ENCODE data around the gene SDHA. TPM values are rescaled to one million over a fixed set of nuclear protein-coding genes. Genes with fewer than 3 reads are reported as not detected.
"Not testable (repeated sequence)": the region's sequence is repeated elsewhere in the genome, so short reads cannot be mapped to it uniquely, and the experiment has no call there.

SDHA gene
- total RNA-seq, 1 experiment from 2014 or later, result 163 TPM

DNA sequence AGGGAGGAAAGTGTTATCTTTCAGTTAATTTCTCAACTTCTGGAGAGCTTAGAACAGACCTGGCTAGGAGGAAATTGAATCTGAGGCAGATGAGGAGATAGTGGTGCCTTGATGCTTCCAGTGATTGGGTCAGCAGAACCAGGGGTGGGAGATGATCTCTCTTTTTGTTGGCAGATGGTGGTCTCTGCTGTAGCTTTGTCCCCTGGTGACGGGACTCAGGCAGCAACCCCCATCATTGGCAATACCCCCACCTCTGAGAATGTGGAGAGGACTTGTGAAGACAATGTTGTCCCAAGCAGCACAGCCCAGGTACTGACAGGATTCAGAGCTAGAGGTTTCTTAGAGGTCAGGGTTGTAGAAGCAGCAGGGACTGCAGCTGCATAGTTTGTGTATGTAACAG, 49.6 kb downstream of the SDHA start:
- H3K9ac ChIP-seq (ENCODE audit: low read length), result no peak overlapping the region
- H3K27me3 ChIP-seq (ENCODE audit: low read length), result no peaks in the 10 kb centered on the region
- ATAC-seq (no peak), DNase-seq (no peak)
- H3K79me2 ChIP-seq (ENCODE audit: low read length), result peaks cover 11% of the 10 kb centered on the region
- intact Hi-C loops (cut with micrococcal nuclease), result no loop called here
- H3K9me3 ChIP-seq (ENCODE audit: low read length), result no peaks in the 10 kb centered on the region
- H3K9me2 ChIP-seq (replicated peaks; ENCODE audit: low read length), result no peaks in the 10 kb centered on the region
- POLR2A ChIA-PET (ENCODE audit: unreplicated experiment), result no interaction called here
- CTCF ChIA-PET, result no interaction called here
- BruUV-seq (replicated peaks), result no TSS peak
- H3K4me1 ChIP-seq (ENCODE audit: insufficient read depth, low read length), result peaks cover 10% of the 10 kb centered on the region; the same call in 1 of the 2 replicates
- no peak overlapping the region for H3K4me3 ChIP-seq (ENCODE audit: low read length)
- no peak overlapping the region for H2AFZ ChIP-seq (ENCODE audit: low read length)
- no peaks in the 10 kb centered on the region for H3F3A ChIP-seq (ENCODE audit: low read length, unreplicated experiment)
- TF ChIP-seq EZH2phosphoT487 (IDR thresholded peaks at IDR 0.05; ENCODE audit: borderline replicate concordance, low read length), result no peak
- no peak for TF ChIP-seq EZH2 (IDR thresholded peaks at IDR 0.05; ENCODE audit: low read length, unreplicated experiment)
- no peak overlapping the region for H3K4me2 ChIP-seq (ENCODE audit: low read length)
- H3K36me3 ChIP-seq (ENCODE audit: low read depth, low read length), result no peaks in the 10 kb centered on the region
- H4K20me1 ChIP-seq (ENCODE audit: low read length), result no peaks in the 10 kb centered on the region
- H3K27ac ChIP-seq (ENCODE audit: low read length), result no peak overlapping the region

DNA sequence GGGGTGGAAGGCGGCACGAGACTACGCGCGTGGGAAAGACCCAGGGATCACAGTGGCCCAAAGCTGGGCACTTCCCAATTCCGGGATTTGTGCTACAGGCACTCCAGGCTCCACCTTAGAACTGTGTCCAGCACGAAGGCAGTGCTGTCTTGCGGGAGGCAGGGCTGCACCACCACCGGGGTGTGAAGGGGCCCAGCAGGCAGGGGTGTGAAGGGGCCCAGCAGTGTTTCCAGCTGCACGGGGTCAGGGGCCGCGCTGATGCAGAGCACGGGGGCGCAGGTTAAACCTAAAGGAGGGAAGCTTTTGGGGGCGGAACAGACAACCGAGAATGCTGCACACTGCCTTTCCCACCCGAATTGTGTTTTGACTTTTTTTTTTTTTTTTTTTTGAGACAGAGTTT, 52.2 kb downstream of the SDHA start:
- Histone ChIP-seq H3K36me3 (ENCODE audit: low read depth, low read length) (peaks cover 17% of the 10 kb centered on the region; the same call in 1 of the 2 replicates), H3K9me3 (ENCODE audit: low read length) (no peaks in the 10 kb centered on the region), H3K4me1 (ENCODE audit: insufficient read depth, low read length) (peaks cover 19% of the 10 kb centered on the region), H3K9me2 (replicated peaks; ENCODE audit: low read length) (no peaks in the 10 kb centered on the region), H3K27me3 (ENCODE audit: low read length) (no peaks in the 10 kb centered on the region), H3F3A (ENCODE audit: low read length, unreplicated experiment) (no peaks in the 10 kb centered on the region), H3K79me2 (ENCODE audit: low read length) (peaks cover 38% of the 10 kb centered on the region), H4K20me1 (ENCODE audit: low read length) (peaks cover 22% of the 10 kb centered on the region), H3K27ac (ENCODE audit: low read length) (peak overlapping the region; percentile 64; the same call in 1 of the 2 replicates), H3K9ac (ENCODE audit: low read length) (no peak overlapping the region), H3K4me3 (ENCODE audit: low read length) (peak overlapping the region; percentile 66; the same call in 1 of the 2 replicates), H2AFZ (ENCODE audit: low read length) (no peak overlapping the region), H3K4me2 (ENCODE audit: low read length) (peak overlapping the region; percentile 85)
- ATAC-seq, result no peak
- BruUV-seq (replicated peaks), result no TSS peak
- ChIA-PET POLR2A (ENCODE audit: unreplicated experiment) (no interaction called here), CTCF (no interaction called here)
- TF ChIP-seq, protein P1, sequence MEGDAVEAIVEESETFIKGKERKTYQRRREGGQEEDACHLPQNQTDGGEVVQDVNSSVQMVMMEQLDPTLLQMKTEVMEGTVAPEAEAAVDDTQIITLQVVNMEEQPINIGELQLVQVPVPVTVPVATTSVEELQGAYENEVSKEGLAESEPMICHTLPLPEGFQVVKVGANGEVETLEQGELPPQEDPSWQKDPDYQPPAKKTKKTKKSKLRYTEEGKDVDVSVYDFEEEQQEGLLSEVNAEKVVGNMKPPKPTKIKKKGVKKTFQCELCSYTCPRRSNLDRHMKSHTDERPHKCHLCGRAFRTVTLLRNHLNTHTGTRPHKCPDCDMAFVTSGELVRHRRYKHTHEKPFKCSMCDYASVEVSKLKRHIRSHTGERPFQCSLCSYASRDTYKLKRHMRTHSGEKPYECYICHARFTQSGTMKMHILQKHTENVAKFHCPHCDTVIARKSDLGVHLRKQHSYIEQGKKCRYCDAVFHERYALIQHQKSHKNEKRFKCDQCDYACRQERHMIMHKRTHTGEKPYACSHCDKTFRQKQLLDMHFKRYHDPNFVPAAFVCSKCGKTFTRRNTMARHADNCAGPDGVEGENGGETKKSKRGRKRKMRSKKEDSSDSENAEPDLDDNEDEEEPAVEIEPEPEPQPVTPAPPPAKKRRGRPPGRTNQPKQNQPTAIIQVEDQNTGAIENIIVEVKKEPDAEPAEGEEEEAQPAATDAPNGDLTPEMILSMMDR (conservative IDR thresholded peaks at IDR 0.05; ENCODE audit: low read depth, low read length), result no peak
- TF ChIP-seq EZH2phosphoT487 (IDR thresholded peaks at IDR 0.05; ENCODE audit: borderline replicate concordance, low read length) (no peak), EZH2 (IDR thresholded peaks at IDR 0.05; ENCODE audit: low read length, unreplicated experiment) (no peak)
- no peak for DNase-seq
- intact Hi-C loops (cut with micrococcal nuclease), result loop anchor here (5.0 kb wide), 1 partner anchor 48 kb away; no protein-coding TSS in a partner anchor

DNA sequence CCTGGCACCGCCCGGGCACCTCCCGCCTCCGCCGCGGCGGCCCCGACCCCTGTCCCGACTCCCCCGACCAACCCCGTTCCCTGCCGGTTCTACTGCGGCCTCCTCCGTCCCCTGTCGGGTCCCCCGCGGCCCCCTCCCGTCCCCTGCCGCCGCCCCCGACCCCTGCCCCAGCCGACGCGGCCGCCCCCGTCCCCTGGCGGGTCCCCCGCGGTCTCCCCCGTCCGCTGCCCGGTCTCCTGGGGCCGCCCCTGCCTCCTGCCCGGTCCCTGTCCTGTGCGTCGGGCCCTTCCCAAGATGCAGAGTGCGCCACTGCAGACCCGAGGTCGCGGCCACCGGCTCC, 53.7 kb downstream of the SDHA start:
- Histone ChIP-seq H3K4me1 (ENCODE audit: insufficient read depth, low read length) (peaks cover 19% of the 10 kb centered on the region), H4K20me1 (ENCODE audit: low read length) (peaks cover 25% of the 10 kb centered on the region), H3K79me2 (ENCODE audit: low read length) (peaks cover 52% of the 10 kb centered on the region), H3K4me2 (ENCODE audit: low read length) (peak overlapping the region; percentile 80), H3K27ac (ENCODE audit: low read length) (peak overlapping the region; percentile 52), H3K36me3 (ENCODE audit: low read depth, low read length) (peaks cover 25% of the 10 kb centered on the region), H3K9ac (ENCODE audit: low read length) (peak overlapping the region; percentile 94), H3K4me3 (ENCODE audit: low read length) (peak overlapping the region; percentile 86)
- ATAC-seq; H3K9me3 ChIP-seq (ENCODE audit: low read length); CTCF ChIA-PET; H3F3A ChIP-seq (ENCODE audit: low read length, unreplicated experiment); H3K27me3 ChIP-seq (ENCODE audit: low read length); H3K9me2 ChIP-seq (replicated peaks; ENCODE audit: low read length); POLR2A ChIA-PET (ENCODE audit: unreplicated experiment); H2AFZ ChIP-seq (ENCODE audit: low read length); DNase-seq; BruUV-seq (replicated peaks): not testable (repeated sequence)
- intact Hi-C loops (cut with micrococcal nuclease), result loop anchor here (5.0 kb wide), 1 partner anchor 49 kb away; no protein-coding TSS in a partner anchor

DNA sequence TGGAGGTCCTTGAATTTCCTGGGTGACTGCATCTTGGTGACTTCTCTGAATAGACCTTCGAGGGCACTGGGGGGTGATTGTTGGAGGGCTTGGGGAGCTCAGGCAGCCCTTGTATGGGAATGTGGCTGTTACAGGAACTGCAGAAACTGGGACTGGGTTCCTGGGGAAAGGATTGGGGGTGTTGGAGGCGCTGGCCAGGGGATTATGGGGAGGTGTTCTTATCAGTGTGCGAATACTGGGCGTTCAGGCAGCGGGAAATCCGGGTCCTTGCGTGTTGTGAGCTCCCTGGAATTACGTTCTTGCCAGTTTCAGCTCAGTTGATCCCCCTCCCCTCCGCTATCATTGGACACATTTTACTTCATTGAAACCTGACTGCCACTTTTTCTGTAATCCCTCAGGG, 55.0 kb downstream of the SDHA start:
- H3K9me2 ChIP-seq (replicated peaks; ENCODE audit: low read length); H3F3A ChIP-seq (ENCODE audit: low read length, unreplicated experiment); H3K27ac ChIP-seq (ENCODE audit: low read length); DNase-seq; BruUV-seq (replicated peaks); CTCF ChIA-PET; H3K27me3 ChIP-seq (ENCODE audit: low read length); ATAC-seq; H3K9me3 ChIP-seq (ENCODE audit: low read length); H2AFZ ChIP-seq (ENCODE audit: low read length): not testable (repeated sequence)
- Histone ChIP-seq H3K4me1 (ENCODE audit: insufficient read depth, low read length) (peaks cover 19% of the 10 kb centered on the region), H3K9ac (ENCODE audit: low read length) (peak overlapping the region; percentile 94), H3K4me2 (ENCODE audit: low read length) (peak overlapping the region; percentile 76), H3K4me3 (ENCODE audit: low read length) (peak overlapping the region; percentile 86), H3K36me3 (ENCODE audit: low read depth, low read length) (peaks cover 26% of the 10 kb centered on the region), H4K20me1 (ENCODE audit: low read length) (peaks cover 25% of the 10 kb centered on the region), H3K79me2 (ENCODE audit: low read length) (peaks cover 64% of the 10 kb centered on the region)
- POLR2A ChIA-PET (ENCODE audit: unreplicated experiment), result interaction anchor here (0.6 kb wide), 1 partner anchor 14 kb away, joined by 3 read pairs; no protein-coding TSS in a partner anchor
- intact Hi-C loops (cut with micrococcal nuclease), result loop anchor here (5.0 kb wide), 1 partner anchor 51 kb away; no protein-coding TSS in a partner anchor

DNA sequence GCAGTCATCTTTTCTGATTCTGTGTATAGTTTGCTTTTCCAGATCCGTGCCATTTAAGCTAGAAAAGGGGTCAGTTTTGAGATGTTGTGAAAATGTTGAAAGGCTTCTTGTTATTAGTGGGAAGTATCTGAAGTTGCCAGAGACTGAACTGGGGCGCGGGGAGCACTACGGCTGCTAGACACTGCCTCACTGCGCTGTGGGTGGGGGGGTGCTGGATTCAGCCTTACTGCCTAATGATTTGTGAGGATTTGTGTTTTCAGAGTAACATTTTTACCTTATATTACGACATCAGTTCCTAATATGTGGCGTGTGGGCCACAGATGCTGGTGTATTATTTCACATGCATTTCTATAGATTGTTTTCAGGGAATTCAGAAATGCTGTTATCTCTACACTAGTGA, 55.4 kb downstream of the SDHA start:
- H3K9ac ChIP-seq (ENCODE audit: low read length), result peak overlapping the region; percentile 94

More for the DNA sequence above, 55.4 kb downstream of the SDHA start:
- H3K4me2 ChIP-seq (ENCODE audit: low read length), result peak overlapping the region; percentile 76
- CTCF ChIA-PET; H3K9me3 ChIP-seq (ENCODE audit: low read length); BruUV-seq (replicated peaks); H3F3A ChIP-seq (ENCODE audit: low read length, unreplicated experiment); H2AFZ ChIP-seq (ENCODE audit: low read length); H3K27me3 ChIP-seq (ENCODE audit: low read length); H3K27ac ChIP-seq (ENCODE audit: low read length); H3K9me2 ChIP-seq (replicated peaks; ENCODE audit: low read length); ATAC-seq; DNase-seq: not testable (repeated sequence)
- POLR2A ChIA-PET (ENCODE audit: unreplicated experiment), result interaction anchor here (0.6 kb wide), 1 partner anchor 14 kb away, joined by 3 read pairs; no protein-coding TSS in a partner anchor
- peaks cover 68% of the 10 kb centered on the region for H3K79me2 ChIP-seq (ENCODE audit: low read length)
- H4K20me1 ChIP-seq (ENCODE audit: low read length), result peaks cover 25% of the 10 kb centered on the region
- peaks cover 26% of the 10 kb centered on the region for H3K36me3 ChIP-seq (ENCODE audit: low read depth, low read length)
- intact Hi-C loops (cut with micrococcal nuclease), result loop anchor here (5.0 kb wide), 1 partner anchor 51 kb away; no protein-coding TSS in a partner anchor
- H3K4me3 ChIP-seq (ENCODE audit: low read length), result peak overlapping the region; percentile 86
- peaks cover 19% of the 10 kb centered on the region for H3K4me1 ChIP-seq (ENCODE audit: insufficient read depth, low read length)
